HG03457 (cell line): ENCODE measurements around the gene KITLG.
"Not testable (repeated sequence)": the region's sequence is repeated elsewhere in the genome, so short reads cannot be mapped to it uniquely, and the experiment has no call there.

Experiments used
- ATAC-seq: cut with Tn5 transposase; IDR thresholded peaks from one replicate; pipeline ENCODE4 v1.9.1; 2021; ENCODE audit warnings: moderate number of reproducible peaks; ENCODE audit not compliant: unreplicated experiment

The KITLG gene

GRCh38 chr12:88544991-88545980 is 35.0 kb downstream of the KITLG start:
- no peak for ATAC-seq

- no peak for ATAC-seq
Measured at GRCh38 chr12:88539893-88540292, 40.4 kb downstream of the KITLG start.

GRCh38 chr12:88538697-88539096 is 41.6 kb downstream of the KITLG start:
- ATAC-seq, result no peak

DNA sequence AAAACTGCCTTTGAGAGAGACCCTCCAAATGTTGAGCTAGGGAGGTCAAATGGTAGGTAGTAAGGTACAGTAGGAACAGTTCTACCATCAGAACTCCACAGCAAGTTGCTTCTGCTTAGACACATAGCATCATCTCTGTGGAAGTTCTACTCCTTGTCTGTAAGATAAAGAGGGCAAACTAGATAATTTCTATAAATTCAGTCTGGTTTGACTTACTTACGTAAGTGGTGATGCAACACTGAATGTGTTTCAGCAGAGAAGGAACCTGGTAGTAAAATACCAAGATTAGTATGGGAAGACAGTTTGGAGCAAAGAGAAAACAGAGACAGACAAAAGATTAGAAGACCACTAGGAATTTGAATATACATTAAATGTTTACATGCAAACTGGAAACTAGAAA is 42.0 kb downstream of the KITLG start:
- no peak for ATAC-seq

- ATAC-seq, result no peak
Measured at GRCh38 chr12:88530868-88531267, 49.4 kb downstream of the KITLG start.

DNA sequence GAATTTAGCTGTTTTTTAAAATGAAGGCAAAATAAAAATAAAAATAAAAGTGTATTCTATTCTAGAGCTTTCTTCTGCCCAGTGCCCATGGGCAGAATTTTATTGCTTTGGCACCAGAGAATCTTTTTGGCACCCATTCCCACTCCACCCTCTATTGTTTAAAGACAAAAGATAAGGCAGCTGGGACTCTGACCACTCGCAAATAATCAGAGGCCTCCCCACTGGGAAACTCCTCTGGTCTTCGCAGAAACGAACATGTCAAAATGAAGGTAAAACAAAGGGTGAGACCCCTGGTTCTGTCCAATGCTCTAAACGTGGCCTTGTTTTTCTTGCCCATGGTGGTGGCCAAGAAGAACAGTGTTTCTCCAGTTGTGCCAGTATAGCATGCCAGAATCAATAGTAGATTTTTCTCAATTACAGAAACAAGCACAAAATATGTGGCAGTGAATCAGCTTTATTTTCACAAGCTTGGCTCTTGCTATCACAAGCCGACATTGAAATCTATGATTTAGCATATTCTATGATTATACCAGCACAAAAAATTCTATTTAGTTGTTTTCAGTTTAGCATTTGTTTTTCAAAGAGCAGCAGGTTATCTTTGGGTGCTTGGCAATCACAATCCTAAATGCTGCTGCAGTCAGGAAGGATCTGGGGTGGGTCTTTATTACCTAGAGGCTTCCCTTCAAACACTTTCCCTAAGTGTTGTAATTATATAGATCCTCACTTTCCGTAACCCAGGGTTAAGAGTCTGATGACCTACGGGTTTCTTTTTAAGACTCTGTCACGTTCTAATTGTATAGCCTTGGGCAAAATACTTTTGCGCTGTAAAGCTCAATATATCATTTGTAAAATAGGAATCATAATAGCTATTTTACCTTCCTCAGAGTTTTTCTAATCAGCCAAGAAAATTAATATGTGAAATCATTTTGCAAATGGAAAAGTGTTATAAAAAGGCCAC is 50.5 kb downstream of the KITLG start:
- ATAC-seq, result no peak

GRCh38 chr12:88522961-88523360 is 57.3 kb downstream of the KITLG start:
- no peak for ATAC-seq

DNA sequence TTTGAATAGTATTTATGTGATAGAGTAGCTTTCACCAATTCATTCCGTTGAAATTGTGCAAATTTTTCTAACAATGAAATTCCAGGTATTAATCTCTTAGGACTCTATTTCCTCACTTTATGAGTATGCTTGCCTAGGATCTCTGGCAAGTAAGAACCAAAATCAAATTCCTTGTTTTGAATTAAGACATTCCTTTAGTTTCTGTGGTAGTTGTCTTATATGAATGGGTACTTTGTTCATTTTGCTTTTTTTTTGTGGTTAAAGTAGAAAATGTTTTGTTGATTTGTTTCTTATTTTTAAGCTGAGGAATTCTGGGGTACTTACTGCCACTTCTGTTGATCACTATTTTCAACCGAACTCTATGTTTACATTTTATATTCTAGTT is 59.8 kb downstream of the KITLG start:
- ATAC-seq, result no peak

DNA sequence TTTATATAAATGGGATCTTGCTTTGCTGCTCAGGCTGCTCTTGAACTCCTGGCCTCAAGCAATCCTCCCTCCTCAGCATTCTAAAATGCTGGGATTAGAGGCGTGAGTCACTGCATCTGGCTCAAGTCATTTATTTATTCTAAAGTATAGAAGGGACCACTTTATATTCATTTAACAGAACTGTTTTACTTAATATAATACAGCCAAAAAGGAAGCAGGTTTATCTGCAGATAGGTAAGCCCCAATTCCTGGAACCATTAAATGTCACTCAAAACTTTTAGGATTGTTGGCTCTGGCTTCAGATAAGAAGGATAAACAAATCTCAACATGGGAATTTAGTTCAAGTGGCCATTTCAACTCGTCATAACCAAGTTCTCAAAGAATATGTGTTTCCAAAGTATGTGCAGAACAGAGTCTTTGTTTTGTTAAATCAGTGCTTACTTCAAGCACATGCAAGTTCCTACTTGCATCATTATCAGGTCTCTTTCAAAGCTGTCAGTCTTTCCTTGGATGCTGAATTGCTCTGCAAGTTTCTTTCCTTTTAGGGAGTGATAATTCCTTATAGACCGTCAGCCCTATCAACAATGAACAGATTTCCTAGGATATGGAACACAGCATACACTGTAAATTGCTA is 60.4 kb downstream of the KITLG start:
- ATAC-seq, result no peak

DNA sequence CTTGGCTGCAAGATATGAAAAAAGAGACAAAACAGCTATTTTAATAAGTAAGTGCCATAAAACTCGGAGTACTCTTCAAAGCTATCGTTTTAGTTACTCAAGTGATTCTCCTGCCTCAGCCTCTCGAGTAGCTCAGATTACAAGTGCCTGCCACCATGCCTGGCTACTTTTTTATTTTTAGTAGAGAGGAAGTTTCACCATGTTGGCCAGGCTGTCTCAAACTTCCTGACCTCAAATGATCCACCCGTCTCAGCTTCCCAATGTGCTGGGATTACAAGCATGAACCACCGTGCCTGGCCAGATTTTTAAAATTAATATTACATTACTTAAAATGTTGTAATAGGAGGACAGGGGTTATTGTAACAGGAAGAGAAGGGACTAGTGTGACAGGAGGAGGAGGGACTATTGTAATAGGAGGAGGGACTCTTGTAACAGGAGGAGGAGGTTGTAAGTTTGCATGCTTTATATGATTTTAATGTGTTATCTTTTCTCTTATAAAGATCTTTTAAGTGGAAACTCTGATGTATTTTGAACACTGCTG is 61.3 kb downstream of the KITLG start:
- no peak for ATAC-seq

GRCh38 chr12:88516811-88517210 is 63.5 kb downstream of the KITLG start:
- ATAC-seq, result no peak

DNA sequence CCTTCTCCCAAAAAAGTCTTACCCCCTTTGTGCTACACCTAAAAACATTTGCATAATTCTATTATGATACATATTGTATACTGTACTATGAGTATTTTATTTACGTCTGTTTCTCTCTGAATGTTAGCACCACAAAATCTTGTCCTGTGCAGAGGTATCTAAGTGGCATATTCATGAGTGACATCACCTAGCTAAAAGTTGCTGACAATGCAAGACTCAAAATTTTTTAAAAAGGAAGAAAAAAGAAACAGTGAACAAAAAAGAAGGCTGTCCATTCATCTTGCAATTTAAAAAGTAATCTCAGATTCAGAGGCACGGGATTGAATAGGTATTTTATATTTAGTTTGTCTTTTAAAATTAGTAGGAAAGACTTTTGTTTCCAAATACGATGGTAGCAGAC is 69.4 kb downstream of the KITLG start:
- ATAC-seq, result no peak

GRCh38 chr12:88509851-88510250 is 70.4 kb downstream of the KITLG start:
- no peak for ATAC-seq

DNA sequence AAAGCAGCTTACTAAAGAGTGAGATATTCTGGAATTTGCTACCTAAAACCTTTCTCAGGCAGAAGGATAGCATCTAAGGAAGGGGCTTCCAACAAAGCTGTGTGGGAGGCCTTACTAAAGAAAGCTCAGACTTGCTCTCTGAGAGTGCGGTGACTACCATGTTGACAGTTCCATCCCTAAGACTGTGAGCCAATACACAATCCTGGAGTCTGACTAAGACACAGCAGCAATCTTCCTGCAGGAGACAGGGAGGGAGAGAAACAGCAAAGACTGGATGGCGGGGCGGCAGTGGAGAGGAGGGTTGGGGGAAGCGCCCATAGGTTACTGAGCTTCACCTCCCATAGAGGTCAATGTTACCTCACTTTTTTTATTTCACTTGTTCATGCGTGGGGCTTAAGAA is 70.9 kb downstream of the KITLG start:
- no peak for ATAC-seq

DNA sequence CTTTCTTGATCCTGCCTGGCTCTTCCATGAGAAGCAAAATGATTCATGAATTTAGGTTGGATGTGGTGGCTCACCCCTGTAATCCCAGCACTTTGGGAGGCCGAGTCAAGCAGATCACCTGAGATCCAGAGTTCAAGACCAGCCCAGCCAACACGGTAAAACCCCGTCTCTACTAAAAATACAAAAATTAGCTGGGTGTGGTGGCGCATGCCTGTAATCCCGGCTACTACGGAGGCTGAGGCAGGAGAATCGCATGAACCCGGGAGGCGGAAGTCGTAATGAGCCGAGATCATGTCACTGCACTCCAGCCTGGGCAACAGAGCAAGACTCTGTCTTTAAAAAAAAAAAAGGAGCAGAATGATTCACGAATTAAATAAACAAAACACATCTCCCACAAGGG is 72.4 kb downstream of the KITLG start:
- not testable (repeated sequence) for ATAC-seq

DNA sequence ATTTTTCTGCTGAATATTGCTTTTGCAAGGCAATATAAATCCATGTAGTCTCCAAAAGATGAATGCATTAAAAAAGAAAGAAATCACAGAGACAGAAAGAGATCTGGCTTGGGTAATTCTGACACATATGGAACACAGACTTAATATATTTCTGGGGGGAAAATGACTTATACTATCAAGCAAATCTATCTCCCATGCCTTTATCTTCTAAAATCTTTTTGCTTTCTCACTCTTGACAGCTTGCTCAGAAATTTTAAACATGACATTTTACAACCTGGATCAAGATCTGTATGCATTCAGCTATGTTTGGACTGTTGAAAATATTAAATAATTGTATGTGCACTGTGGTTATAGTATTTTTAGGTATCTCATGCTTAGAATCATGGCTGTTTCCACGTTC is 73.0 kb downstream of the KITLG start:
- ATAC-seq, result no peak

DNA sequence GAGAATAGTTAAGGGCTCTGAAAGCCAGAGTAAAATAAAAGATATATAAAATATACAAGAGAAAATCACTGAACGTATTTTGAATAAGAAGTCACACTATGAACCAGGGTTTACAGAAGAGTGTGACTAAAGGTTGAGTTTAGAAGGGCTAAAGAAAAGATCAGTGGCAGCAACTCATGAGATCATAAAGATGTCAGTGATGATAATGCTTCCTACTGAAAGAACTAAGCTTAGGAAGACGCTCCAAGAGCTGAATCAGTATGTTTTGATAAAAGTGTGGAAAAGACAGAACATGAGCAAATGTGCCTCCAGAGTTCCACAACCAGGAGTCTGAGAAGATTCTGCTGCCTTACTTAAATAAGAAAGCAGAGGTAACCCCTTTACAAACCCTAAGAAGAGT is 74.6 kb downstream of the KITLG start:
- no peak for ATAC-seq

DNA sequence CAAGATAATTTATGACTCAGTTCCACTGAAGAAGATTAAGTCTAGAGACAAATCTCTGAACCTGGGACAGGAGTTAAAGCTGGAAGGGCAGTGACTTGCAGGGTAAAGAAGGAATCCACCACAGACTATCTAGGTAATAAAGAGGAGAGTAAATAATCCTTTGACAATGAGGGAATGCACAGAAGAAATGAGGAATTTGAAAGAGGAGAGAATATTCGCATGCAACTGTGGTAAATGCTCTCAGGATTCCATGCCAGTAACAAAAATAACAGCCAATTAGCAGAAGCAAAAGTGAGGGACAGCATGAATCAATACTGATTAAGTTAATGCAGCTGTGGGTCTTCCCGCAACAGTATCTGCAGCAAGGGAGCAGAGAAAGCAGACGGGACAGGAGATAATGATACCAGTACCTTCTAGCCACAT is 77.0 kb downstream of the KITLG start:
- no peak for ATAC-seq

GRCh38 chr12:88501972-88502938 is 78.0 kb downstream of the KITLG start:
- no peak for ATAC-seq

- ATAC-seq, result no peak
Measured at GRCh38 chr12:88496891-88497371, 83.3 kb downstream of the KITLG start.
